Hypothalamus (tissue), 51 donors: ENCODE measurements around the gene KRTAP29-1.
"Not testable (repeated sequence)": the region's sequence is repeated elsewhere in the genome, so short reads cannot be mapped to it uniquely, and the experiment has no call there.

ENCODE experiments used
- DNase-seq, 51 donors: peaks; one replicate each; lab custom pipeline; 2025; lab: John Stamatoyannopoulos, UW

KRTAP29-1 gene

DNA sequence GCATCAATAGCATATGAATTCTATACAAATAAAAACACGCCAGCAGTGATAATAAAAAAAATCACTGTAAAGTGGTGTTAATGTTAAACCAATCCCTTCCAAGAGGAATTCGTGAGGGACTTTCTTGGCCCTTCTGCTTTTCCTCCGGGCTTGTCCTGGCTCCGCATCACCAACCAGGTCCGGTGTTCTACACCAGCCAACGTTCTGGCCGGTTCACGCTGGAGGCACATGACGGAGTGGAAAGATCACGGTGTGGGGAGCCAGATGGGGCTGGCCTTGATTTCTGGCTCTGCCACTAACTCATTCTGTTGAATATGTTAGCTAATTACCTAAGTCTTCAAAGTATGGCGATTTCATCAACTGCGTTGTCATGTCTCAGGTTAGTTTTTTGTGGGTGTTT lies 1.4 kb upstream of the KRTAP29-1 start:
- no peak for DNase-seq

GRCh38 chr17:41302981-41303380 lies 330 bp upstream of the KRTAP29-1 start:
- no peak for DNase-seq

- DNase-seq, result no peak
Observed at GRCh38 chr17:41301204-41301790, 1.4 kb downstream of the KRTAP29-1 start.

- no peak for DNase-seq
Observed at GRCh38 chr17:41298458-41299135, 4.1 kb downstream of the KRTAP29-1 start.

GRCh38 chr17:41296846-41297245 lies 5.8 kb downstream of the KRTAP29-1 start:
- DNase-seq, result no peak

DNA sequence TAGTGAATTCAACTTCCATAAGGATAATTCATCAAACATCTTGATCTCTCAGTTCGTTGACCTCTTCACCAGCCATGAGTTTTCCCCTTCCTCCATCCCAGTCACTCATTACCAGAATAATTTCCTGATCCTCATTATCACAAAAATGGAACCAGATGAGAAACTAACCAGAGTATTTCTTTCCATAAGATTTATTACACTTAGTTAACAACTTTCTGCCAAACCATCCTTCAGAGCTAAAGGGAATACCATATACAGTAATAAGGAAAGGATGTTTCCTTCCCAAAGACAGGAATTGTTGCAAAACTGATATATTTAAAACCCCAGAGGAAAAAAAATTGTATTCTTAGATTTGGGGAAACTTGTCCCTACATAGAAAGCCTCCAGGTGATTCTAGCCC lies 8.6 kb downstream of the KRTAP29-1 start:
- no peak for DNase-seq

DNA sequence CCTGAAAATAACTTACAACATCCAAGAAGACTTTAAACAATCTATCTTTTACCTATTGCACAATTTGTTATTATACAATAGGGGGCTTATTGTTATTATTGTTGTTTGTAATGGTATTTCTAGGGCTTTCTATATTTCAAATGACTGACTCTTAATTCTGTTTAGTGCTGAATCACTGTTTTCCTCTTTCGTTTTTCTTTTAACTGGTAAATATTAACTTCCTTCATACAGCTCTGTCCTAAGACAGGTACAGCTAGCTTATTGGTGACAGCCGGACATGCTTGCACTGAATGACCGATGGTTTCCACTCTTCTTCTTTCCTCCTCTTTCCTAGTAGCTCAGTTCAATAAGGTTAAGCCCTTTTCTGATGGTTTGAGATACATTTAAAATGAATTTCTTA lies 15.6 kb downstream of the KRTAP29-1 start:
- no peak for DNase-seq

DNA sequence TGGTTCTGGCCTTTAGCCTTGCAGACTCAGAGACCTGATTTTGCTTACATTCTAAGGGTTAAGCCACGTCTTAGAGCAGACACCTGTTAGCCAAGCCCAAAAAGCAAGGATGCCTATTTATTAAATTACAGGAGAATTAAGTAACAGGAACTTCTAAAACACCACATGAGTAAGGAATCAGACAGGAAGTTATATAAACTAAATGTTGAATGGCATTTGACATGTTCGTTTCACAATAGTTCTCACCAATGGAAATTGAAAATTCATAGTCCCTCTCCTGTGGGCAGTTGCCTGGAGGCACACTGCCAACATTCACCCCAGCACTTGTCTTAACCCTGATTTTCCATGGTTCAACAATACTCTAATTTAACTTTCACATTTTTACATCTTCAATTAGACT lies 18.1 kb downstream of the KRTAP29-1 start:
- DNase-seq, result no peak

- no peak for DNase-seq
Observed at GRCh38 chr17:41284043-41284442, 18.6 kb downstream of the KRTAP29-1 start.

DNA sequence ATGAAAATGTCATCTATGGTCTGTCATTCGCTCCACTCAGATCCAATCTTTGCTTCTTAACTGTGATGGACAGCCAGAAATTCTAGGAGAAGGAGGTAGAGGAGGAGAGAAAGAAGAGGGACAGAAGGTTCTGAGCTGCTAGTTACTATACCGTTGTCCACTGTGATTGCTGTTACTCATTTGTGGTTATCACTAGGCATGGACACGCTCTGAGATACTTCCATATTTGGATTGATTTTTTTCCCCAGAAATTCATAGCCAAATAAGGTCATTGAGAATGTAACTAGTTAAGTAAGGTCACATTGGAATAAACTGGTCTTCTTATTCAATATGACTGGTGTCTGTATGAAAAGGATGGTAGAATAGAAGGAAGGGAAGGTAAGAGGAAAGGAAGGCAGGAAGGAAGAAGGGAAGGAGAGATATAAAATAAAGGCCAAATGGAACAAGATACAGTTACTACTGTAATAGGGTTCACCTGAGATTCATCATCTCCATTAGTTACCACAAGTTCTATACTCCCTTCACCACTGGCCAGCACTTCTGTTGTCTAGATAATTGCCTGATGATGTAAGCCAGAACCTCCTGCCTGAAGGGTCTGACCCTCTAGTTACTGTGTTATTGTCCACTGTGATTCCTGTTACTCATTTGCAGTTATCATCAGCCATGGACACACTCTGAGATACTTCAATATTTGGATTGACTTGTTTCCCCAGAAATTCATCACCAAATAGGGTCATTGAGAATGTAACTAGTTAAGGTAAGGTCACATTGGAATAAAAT lies 24.3 kb downstream of the KRTAP29-1 start:
- DNase-seq, result no peak

DNA sequence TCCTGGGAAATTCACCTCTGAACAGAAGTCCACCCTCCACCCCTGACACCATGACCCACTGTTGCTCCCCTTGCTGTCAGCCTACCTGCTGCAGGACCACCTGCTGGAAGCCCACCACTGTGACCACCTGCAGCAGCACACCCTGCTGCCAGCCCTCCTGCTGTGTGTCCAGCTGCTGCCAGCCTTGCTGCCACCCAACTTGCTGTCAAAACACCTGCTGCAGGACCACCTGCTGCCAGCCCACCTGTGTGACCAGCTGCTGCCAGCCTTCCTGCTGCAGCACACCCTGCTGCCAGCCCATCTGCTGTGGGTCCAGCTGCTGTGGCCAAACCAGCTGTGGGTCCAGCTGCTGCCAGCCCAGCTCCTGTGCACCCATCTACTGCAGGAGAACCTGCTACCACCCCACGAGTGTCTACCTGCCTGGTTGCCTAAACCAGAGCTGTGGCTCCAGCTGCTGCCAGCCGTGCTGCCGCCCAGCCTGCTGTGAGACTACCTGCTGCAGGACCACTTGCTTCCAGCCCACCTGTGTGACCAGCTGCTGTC lies 26.9 kb downstream of the KRTAP29-1 start, which contains the start of gene KRTAP9-7:
KRTAP9-7 (plus strand) TSS at position 51 of the 543 bp plus-strand sequence; CDS start at position 51, 0 bp downstream.
- DNase-seq, result not testable (repeated sequence)

- DNase-seq, result no peak
Observed at GRCh38 chr17:41271858-41272257, 30.8 kb downstream of the KRTAP29-1 start.

GRCh38 chr17:41271323-41271722 lies 31.3 kb downstream of the KRTAP29-1 start:
- not testable (repeated sequence) for DNase-seq

GRCh38 chr17:41267711-41268110 lies 34.9 kb downstream of the KRTAP29-1 start:
- DNase-seq, result no peak

- DNase-seq, result no peak
Observed at GRCh38 chr17:41265078-41265477, 37.6 kb downstream of the KRTAP29-1 start, which contains the start of gene KRTAP9-6. Gene KRTAP9-6 (plus strand): TSS chr17:41265378. CDS start chr17:41265378, 0 bp downstream.

DNA sequence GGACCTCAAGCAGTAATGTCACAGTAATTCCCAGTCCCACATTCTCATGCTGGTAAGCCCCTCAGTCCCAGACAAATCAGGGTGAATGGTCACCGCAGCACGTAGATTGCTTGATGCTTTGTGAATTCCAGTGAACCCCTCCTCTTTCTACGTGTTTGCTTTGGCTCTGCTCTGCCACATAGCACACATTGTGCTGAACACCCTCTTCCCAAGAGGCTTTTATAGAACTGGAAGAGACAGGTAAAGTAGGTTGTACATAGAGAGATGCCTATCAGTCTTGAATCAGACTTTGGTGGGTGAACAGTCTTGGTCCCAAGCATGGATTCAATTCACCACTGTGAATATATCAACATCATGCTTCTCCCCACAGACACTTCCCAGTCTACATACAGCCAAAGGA lies 38.1 kb downstream of the KRTAP29-1 start:
- DNase-seq, result no peak

GRCh38 chr17:41263212-41263611 lies 39.4 kb downstream of the KRTAP29-1 start:
- DNase-seq, result no peak

DNA sequence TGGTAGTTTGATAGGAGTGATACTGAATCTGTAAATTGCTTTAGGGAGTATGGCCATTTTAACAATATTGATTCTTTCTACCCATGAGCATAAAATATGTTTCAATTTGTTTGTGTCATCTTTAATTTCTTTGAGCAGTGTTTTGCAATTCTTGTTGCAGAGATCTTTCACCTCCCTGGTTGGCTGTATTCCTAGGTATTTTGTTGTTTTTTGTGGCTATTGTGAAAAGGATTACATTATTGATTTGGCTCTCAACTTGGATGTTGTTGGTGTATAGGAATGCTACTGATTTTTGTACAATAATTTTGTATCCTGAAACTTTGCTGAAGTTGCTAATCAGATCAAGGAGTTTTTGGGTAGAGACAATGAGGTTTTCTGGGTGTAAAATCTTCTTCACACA lies 44.2 kb downstream of the KRTAP29-1 start:
- no peak for DNase-seq

GRCh38 chr17:41256291-41256685 lies 46.4 kb downstream of the KRTAP29-1 start:
- no peak for DNase-seq

DNA sequence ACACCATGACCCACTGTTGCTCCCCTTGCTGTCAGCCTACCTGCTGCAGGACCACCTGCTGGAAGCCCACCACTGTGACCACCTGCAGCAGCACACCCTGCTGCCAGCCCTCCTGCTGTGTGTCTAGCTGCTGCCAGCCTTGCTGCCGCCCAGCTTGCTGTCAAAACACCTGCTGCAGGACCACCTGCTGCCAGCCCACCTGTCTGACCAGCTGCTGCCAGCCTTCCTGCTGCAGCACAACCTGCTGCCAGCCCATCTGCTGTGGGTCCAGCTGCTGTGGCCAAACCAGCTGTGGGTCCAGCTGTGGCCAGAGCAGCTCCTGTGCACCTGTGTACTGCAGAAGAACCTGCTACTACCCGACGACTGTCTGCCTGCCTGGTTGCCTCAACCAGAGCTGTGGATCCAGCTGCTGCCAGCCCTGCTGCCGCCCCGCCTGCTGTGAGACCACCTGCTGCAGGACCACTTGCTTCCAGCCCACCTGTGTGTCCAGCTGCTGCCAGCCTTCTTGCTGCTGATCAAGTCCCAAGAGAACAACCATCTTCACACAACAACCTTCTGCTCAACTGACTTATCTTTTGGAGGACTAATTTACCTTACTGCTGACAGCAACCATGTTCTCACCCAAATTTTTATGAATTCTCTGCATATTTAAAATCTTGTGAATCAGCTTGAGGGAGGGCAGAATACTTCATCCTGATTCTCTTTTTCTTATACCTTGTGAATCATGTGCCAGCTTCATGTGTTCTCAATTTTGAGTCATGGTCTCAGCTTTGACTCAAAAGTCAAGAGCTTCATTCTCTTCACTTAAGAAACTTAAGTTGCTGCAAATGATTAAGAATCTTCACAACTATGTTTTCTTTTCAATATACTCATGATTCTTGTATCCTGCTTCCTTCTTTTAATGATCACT lies 47.0 kb downstream of the KRTAP29-1 start, which contains the start of gene KRTAP9-9:
KRTAP9-9 (plus strand) TSS at position 4 of the 910 bp plus-strand sequence.
- DNase-seq, result not testable (repeated sequence)
